Limb (tissue), 2 donors: ENCODE measurements around the gene LRRC27.
"Not testable (repeated sequence)": the region's sequence is repeated elsewhere in the genome, so short reads cannot be mapped to it uniquely, and the experiment has no call there.

Source experiments
- DNase-seq, 2 donors: peaks; one replicate each; pipeline ENCODE4 v3.0.0-alpha.2; 2016; ENCODE audit errors: extremely low spot score in 2 of 2

LRRC27 gene

DNA sequence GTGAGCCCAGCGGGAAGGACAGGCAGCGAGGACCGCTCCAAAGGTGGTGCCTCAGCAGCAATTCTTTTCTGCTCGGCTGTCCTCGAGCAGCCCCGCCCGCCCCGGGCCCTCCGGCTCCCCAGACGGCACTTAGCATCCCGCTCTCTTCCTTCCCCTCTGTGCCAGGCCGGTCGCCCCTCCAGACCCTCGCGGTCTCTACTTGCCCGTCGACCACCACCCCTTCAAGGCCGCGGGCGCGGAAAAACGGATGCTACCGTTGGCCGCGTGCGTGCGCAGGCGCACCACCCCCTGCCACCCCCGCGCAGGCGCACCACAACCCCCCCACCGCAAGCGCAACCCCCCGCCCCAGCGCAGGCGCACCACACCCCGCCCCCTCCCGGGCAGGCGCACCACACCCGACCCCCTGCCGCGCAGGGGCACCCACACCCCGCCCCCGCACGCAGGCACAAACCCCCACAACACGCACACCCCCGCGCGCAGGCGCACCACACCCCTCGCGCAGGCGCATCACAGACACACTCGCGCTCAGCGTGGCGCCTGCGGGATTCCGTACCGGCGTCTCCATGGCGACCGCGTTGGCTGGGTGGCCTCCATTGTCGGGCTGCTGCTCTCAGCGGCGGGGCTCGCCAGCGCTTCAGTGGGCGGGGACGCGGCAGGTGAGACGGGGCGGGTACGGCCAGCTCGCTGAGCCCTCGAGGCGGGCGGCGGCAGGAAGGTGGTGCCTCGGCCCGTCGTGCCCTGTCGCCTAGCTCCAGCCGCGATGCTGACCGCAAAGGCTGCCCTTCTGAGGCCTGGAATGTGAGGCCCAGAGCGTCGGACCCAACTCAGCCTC is at the start of gene LRRC27:
Gene LRRC27, plus strand, starts transcription at position 593 of the 832 bp plus-strand sequence. CDS start 1,332 bp downstream, outside the sequence.
- peak; percentile 98 to 100 for DNase-seq

DNA sequence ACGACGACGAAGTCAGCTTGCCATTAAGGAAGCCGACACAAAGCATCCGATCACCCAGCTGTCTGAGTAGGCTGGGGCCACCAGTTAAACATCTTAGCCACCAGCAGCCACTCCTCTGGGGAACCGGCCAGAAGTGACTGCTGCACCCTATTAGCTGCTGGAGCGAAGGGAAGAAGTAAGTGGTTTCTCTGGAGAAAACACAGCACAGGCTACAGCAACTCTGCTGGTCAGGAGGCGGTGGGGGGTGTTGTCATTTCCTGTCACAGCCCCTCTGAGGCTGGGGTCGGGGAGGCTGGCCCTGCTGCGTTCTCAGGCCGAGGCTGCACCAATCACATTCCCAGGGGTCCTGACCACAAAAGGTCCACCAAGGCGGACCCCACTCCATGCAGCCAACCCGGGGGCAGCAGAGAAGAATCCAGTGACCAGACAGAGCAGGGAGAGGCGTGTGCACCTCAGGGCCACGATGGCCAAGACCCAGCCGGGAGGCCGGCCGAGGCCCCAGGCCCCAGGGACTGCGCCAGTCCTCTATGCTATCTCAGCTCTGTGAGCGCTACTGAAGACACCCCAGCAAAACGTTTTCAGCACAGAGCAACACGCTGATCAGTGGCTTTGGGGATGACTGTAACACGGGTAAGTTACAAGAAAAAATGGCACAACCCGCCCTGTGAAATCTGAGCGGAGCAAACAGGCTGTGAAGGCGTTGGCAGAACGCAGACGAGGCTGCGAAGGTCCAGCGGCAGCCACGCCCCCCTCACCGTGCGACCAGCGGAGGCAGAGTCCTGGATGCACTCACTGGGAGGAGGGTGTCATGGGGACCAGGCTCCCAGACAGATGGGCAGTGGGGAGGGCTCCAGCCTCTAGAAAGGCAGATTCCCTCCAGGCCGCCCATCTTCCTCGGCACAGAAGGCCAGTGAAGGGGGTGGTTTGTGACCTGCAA is 49.1 kb upstream of the LRRC27 start:
- DNase-seq: no peak

DNA sequence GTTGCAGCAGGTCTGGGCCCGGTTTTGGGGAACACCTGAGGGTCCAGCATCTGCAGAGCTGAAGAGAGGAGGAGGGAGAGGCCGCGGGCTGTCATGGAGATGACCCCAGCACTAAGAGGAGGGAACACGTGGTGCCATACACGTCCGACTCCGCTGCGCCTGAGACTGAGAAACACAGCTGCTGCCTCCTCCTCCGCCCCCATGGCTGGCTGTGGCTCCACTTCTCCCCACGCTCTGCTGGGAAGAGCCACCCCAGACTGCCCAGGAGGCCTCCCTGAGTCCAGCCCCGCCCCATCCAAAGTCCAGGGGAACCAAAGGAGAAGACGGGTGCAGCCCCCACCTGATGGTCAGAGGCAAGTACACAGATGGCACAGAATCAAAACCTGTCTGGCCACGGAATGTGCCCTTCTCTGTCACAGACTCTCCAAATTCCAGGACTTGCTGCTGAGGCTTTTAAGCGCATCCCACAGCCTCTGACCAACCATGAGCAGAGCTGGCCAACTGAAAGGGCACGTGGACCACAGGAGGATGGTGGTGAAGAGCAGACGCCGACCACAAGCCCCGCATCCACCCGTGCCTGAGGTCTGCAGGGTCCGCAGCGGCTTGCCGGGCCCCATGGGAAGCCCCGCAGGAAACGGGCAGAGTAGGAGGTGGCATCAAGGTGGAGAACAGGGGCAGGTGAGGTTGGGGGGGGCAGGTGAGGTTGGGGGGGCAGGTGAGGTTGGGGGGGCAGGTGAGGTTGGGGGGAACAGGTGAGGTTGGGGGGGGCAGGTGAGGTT is 48.2 kb upstream of the LRRC27 start:
- no peak for DNase-seq

DNA sequence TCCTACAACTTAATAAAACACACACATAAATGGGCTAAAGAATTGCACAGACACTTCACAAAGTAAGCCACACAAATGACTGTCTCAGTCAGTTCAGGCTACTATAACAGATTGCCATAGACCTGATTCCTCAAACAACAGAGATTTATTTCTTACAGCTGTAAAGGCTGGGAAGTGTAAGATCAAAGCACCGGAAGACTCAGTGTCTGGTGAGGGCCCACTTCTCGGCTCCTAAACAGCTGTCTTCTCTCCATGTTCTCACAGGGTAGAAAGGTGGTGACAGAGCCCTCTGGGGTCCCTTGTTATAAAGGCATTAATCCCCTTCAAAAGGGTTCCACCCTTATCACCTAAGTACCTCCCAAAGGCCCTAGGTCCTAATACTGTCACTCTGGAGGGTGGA is 42.6 kb upstream of the LRRC27 start:
- no peak for DNase-seq

DNA sequence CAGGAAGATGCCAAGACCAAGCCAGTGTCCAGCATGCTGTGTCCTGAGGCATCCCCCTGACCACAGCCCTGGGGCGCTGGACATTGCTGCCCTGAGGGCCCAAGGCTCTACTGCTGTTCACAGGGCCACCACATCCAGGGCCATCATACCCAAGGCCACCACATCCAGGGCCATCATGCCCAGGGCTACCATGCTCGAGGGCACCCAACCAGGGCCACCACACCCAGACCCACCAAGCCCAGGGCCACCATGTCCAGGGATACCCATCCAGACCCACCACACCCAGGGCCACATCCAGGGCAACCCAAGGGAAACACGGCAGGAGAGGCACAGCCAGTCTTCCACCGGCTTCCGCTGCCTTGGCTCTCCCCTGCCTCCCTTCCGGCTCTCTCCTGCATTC is 41.4 kb upstream of the LRRC27 start:
- DNase-seq: no peak

DNA sequence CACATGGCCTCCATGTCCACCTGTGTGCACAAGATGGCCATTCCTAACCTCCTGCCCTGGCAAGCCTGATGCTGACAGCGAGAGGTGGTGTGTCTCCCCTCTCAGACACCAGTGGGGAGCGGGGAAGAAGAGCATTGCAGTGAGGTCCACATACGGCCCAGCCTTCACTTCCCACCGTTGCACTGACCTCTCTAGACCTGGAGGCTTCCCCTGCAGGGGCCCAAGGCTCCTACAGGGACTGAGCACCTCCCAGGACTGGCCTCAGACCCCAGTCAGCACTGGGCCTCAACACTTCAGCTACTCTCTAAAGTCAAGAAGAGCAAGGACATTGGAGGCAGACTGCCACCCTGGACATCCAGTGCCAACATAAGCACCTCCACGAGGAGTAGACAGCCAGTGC is 40.2 kb upstream of the LRRC27 start:
- no peak for DNase-seq

DNA sequence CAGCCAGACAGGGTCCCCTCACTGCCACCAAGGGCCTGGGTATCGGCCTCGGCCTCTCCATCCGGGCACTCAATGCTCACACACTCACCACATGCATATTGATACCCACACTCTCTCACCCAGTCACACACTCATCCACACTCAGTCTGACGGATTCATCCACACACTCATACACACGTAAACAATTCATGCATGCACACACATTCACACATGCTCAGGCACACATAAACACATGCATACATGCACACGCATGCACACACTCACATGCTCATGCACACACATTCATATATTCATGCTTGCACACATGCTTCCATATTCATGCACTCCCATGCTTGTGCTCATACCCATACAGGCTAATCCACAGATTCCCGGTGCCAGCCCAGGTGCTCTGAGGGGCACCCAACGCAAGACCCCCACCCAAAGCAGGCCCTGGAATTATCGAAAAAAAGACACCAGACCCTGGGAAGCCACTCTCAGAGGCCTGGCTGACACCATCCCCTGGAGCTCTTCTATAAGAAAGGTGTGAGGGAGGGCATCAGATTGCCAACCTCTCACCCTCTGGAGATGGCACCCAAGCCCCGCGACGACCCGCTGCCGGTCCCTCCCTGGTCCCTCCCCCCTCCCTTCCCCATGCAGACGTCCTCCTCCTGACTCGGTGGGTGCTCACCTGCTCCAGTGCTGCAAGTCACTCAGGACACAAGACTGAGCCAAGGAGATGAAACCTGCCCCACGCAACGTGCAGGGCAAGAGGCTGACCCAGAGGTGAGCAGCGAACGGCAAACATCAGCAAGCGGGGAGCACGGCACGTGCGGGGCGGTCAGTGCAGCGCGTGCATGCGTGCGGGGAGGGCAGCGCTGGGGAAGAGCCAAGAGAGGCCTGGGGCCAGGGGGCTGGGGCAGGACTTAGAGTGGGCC is 39.4 kb upstream of the LRRC27 start:
- no peak for DNase-seq

DNA sequence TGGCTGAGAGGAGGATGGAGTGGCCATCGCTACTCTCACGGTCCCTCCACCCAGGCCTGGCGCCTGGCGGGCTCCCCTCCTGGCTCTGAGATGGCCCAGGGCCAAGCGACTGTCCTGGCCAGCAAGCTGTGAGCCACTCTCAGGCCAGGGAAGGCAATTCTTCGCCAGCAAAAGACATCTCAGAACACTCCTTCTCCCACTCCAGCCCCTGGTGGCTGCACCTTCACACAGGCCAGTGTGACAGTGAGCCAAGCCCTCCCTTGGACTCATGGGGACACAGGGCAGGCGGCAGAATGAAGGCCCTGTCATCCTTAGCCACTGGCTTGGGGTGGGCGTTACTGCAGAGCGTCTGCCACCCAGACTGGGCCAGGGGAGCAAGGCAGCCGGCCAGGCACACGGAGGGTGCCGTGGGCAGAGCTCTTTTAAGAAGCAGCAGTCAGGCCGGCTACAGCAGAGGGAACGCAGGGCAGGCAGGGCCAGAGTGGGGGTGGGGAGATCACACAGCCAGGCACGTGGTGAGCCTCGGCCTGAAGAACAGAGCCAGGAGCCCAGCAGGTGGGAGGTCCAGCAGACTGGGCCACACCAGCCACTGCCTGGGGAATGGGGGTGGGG is 38.7 kb upstream of the LRRC27 start:
- DNase-seq: no peak

DNA sequence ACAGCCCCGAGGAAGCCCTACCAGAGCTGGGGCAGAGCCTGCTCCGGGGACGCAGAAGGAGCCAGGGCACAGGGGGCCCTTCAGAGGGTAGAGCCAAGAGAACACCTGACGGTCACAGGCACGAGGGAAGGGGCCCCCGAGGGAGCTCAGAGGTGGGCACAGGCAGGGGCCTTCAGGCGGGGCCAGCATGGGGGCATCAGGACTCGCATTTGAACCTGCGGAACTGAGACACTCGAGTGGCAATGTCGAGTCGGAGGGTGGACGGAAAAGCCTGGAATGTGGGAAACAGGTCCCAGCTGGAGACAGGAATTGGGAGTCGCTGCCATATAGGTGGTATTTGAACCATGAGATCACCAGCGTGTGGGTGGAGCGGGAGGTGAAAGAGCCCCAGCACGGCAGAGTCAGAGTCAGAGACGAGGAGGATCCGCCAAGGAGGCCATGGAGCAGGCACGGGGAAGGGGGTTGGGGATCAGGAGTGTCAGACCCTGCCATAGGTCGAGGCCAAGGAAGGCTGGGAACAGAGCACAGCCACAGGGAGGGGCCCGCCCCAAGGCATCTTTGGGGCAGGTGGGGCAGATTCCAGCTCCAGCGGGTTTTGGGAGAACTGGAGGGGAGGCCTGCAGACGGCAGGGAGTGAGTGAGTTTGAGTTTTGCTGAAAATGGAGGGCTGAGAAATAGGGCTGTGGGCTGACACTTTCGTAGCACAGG is 38.0 kb upstream of the LRRC27 start:
- DNase-seq: peak in 1 of 2 donors; percentile 21

DNA sequence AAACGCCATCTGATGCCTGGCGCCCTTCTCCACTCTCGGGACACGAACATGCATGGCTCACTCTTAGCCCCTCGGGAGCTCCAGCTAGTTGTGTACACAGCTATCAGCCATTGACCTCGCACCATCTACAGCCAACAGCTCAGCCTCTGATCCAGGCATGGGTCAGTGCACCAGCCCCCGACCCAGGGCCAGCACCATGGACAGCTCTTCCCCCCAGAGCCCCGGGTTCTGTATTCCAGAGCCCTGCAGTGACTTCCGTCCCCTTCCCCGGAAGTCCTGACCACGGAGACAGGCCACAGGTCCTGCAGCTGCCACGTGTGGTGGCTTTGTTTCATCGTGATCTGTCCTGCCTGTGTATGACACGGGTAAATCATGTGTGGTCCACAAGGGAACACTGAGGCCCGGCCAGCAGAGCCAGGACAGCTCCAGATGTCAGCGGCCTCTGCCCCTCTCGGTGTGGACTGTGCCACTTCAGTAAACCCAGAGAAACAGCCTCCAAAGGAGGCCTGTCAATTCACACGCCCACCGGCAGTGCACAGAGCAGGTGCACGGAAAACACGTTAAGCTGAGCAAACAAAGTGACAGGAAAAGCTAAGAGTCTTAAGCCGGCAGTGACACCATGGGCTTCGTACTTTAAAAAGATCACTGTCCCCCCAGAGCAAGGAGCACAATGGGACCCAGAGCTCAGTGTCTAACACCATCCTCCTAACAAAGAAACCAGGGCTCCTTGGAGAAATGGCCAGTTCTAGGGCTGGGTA is 37.3 kb upstream of the LRRC27 start:
- peak in 1 of 2 donors; percentile 48 for DNase-seq

DNA sequence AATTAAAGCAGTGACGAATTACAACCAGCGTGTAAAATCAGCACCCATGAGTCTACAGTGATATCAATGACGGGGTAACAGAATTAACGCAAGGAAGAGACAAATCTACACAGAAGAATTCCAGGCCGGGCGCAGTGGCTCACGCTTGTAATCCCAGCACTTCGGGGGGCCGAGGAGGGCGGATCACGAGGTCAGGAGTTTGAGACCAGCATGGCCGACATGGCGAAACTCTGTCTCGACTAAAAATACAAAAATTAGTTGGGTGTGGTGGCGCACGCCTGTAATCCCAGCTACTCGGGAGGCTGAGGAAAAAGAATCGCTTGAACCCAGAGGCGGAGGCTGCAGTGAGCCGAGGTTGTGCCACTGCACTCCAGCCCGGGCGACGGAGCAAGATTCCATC is 36.5 kb upstream of the LRRC27 start:
- not testable (repeated sequence) for DNase-seq

DNA sequence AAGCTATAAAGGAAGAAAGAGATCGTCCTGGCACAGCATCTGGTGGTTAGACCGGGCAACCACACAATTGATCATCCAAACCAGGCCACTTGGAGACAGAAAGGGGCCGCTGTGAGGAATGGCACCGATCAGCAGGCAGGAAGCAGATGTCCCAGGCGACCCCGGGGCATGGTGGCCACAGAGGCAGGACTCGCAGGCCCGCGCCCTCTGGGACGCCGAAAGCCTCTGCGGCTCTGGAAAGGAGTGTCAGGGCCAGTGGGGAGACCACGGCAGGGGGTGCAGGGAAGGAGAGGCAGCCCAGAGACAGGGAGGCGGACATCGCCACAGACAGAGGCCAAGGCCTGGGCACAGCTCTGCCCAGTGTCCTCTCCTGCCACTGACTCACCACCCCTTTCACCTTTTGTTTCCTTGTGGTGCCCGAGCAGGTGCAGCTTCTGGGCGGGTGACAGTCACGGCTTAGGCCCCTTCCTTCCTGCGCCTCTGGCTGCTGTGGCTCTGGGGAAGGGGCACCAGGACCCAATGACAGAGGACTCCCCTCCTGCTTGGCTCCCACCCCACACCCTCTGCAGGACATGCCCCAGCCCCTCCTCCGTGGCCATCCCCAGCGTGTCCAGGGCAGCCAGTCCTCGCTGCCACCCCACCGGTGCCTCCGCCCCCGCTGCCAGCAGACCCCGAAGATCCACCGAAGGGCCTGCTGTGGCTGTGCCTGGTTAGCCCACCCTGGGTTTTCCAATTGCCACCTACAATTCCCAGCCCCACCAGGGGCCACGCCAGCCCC is 35.1 kb upstream of the LRRC27 start:
- DNase-seq: peak in 1 of 2 donors; percentile 25

DNA sequence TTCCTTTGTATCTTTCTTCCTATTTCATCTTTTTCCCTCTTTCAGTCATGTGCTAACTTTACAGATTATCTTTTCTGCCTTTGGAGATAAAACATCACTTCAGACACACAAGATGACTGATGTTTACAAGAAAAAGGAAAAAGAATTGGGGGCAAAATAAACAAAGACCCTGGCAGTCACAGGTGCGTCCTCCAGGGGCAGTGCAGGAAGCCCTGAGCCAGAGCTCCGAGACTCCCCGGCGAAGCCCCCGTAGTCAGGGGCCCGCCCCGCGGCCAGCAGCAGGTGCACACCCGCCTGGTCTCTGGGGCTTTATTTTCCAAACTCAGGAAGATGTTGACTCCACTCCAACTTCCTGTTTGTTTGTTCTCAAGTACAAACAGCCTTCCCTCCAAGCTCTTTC is 34.5 kb upstream of the LRRC27 start:
- DNase-seq: peak in 1 of 2 donors; percentile 43

DNA sequence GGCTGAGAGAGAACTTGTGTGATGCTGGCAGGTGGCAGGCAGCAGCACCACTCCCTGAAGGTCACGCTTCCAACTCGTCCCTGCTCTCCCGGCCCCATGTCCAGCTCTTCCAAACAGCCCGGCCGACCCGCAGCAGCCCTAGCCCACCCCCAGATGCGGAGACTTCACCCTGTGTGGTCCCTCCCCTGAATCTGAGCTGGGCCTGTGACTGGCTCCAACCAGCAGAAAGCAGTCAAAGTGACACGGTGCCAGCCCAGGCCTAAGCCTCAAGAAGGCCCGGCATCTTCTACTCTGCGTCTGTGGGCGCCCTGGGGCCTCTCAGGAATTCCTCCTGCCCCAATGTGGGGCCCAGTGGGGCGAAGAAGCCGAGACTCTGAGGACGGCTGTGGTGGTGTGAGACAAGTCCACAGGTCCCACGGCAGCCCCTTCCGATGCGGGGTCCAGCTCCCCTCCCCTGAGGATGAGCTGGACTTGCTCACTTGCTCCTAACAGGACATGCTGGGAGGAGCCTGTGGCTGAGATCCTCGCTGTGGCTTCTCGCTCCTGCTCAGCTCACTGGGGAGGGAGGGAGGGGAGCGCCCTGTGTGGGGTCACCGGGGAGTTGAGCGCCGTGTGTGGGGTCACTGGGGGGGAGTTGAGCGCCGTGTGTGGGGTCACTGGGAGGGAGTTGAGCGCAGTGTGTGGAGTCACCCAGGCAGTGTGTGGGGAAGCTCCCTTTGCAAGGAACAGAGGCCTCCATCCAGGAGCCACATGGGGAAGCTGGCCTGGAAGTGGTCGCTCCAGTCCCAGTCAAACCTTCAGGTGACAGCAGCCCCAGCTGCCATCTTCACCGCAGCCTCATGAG is 33.7 kb upstream of the LRRC27 start:
- DNase-seq: peak in 1 of 2 donors; percentile 34

DNA sequence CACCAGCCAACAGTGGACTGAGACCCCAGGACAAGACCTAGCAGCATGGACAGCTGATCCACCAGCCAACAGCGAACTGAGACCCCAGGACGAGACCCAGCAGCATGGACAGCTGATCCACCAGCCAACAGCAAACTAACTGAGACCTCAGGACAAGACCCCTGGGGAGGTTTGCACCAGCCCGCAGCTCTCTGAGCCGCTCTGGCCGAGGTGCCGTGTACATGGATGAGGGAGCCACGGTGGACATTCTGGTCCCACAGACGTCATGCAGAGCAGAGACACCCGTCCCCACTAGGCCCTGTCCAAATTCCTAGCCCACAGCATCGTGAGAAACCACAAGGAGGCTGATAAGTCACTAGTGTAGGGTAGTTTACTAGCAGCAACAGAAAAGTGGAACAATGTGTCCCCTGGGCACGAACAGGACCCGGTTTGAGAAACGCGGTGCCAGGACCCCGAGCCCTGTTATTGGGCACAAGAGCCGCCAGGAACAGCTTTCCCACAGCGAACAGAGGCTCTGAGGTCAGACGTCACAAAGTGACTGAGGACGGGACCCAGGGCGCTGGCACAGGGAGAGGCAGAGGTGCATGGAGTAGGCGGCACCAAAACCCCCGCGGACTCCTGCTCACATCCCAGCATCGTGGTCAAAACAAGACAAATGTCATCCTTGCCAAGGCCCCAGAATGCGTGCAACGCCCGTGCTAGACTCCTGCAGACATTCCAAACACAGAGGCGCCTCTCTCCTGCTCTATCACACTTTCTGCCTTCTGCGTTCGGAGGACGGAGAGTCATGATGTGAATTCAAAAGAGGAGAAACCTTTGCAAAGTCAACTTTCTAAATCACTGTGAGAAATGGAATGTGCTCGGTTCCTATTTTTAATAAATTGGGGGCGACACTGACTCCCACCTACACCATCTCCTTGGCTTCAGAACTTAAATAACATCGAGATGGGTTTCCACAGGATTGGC is 32.3 kb upstream of the LRRC27 start:
- DNase-seq: peak in 1 of 2 donors; percentile 19

DNA sequence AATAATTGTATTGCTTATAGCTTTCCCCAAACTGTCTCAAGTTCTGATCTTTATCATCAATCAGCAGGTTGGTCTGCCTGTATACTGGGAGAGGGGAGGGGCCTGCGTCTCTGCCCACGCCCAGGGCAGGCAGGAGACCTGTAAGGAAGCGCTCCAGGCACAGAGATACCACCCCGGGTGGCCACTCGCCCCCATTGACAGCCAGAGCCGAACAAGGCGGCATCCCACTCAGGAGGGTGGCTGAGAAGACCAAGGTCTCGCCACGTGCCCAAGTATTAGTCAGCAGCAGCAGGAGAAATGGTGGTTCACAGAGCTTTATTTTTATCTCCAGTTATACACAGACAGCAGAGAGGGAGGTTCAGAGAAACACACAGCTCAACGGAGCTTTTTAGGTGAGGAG is 31.4 kb upstream of the LRRC27 start:
- DNase-seq: no peak
